Mucosa of descending colon (tissue), 3 donors: ENCODE data around the gene ENPP3. TPM values are rescaled to one million over a fixed set of nuclear protein-coding genes. Genes with fewer than 3 reads are reported as not detected.
A peak's percentile ranks its signal among the peaks of the same experiment; 100 is the strongest.

Experiments
- ATAC-seq: fragments of 200-7000 bp; cut with Tn5 transposase; one replicate; pipeline ENCODE4 v1.9.1; 2020; ENCODE audit warnings: mild to moderate bottlenecking, moderate library complexity
- DNase-seq, 3 donors: peaks; one replicate each; pipeline ENCODE4 v3.0.0-alpha.2; 2020
- H3K36me3 ChIP-seq: fragments of 200-600 bp; one replicate; pipeline ENCODE4 v1.8.0; 2021; ENCODE audit warnings: low read depth, mild to moderate bottlenecking
- H3K4me1 ChIP-seq: fragments of 200-600 bp; one replicate; pipeline ENCODE4 v1.8.0; 2021; ENCODE audit warnings: low read depth, mild to moderate bottlenecking
- H3K4me3 ChIP-seq: fragments of 200-600 bp; one replicate; pipeline ENCODE4 v1.8.0; 2021; ENCODE audit warnings: mild to moderate bottlenecking
- H3K9me3 ChIP-seq: fragments of 200-600 bp; one replicate; pipeline ENCODE4 v1.8.0; 2021; ENCODE audit warnings: mild to moderate bottlenecking
- intact Hi-C, 2 donors: fragments of 100-400 bp; cut with DNase I in 1 of 2; cut with micrococcal nuclease in 1 of 2; formaldehyde crosslinking; loops; one replicate each; pipeline versions ENCODE4 v1.11.0 to v1.11.1; 2022; cut with DNase I, micrococcal nuclease
- total RNA-seq, 3 donors: library from RNA; stranded (reverse); fragmentation: NEBNext Ultra II Directional in 2 of 3; extraction: Animal tissue kit (Norgen Biotek cat#: 25700) in 2 of 3; gene quantifications; one replicate each; pipeline versions ENCODE4 v1.2.1 to v1.2.4, GENCODE V29; 2021 to 2023
- TF ChIP-seq, protein P1 (sequence below): fragments of 200-600 bp; IDR thresholded peaks from one replicate; pipeline ENCODE4 v1.8.0; 2022; ENCODE audit warnings: antibody characterized with exemption, mild to moderate bottlenecking
- donor health status: DM: no; HTN: no; CAD: no; lungs with moderate emphysema.
- donor health status: DM: no; HTN: no; CAD: no.
- donor health status: DM: no; HTN: yes; CAD: no.

ENPP3 gene
- total RNA-seq, 3 donors from 2014 or later = 6.6 to 22.8 (median 19.5) TPM

DNA sequence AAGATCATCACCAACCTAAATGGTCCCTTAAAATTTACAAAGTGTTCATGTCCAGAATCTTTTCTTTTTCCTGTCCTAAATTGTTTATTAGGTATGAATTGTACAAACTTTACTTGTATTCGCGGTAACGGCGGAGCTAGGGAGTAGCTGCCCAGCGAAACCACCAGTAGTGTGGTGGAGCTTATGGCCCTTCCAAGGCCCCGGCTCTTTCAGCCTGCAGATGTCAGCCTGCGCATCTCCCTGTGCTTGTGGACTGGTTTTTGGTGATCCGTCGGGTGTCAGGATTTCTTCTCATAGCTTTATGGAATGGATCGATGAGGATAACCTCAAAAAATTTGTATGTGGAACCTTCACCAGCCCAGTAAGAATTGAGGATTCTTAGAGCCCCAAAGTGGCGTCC lies 143.5 kb downstream of the ENPP3 start:
- intact Hi-C loops = no loop called here
- TF ChIP-seq, protein P1, sequence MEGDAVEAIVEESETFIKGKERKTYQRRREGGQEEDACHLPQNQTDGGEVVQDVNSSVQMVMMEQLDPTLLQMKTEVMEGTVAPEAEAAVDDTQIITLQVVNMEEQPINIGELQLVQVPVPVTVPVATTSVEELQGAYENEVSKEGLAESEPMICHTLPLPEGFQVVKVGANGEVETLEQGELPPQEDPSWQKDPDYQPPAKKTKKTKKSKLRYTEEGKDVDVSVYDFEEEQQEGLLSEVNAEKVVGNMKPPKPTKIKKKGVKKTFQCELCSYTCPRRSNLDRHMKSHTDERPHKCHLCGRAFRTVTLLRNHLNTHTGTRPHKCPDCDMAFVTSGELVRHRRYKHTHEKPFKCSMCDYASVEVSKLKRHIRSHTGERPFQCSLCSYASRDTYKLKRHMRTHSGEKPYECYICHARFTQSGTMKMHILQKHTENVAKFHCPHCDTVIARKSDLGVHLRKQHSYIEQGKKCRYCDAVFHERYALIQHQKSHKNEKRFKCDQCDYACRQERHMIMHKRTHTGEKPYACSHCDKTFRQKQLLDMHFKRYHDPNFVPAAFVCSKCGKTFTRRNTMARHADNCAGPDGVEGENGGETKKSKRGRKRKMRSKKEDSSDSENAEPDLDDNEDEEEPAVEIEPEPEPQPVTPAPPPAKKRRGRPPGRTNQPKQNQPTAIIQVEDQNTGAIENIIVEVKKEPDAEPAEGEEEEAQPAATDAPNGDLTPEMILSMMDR = no peak
- peaks cover 10% of the 10 kb centered on the region for H3K4me1 ChIP-seq
- H3K9me3 ChIP-seq = no peaks in the 10 kb centered on the region
- H3K4me3 ChIP-seq = no peak overlapping the region
- H3K36me3 ChIP-seq = no peaks in the 10 kb centered on the region
- DNase-seq (no peak), ATAC-seq (no peak)

DNA sequence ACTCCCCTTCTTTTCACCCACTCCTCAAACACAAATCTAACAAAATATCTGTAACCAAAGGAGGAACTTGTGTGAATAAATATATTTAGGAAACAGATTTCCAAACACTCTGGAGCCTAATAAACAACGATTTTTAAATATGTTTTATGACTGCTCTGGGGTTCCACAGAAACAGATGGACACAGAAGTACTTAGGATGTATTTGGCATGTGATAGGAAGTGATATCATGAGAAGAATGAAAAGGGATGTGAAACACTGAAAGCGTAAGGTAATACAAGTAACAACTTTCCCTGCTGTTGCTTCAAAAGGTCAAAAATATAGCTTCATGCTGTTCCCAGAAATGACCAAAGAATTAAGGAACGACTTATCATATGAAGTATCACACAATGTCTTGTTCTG lies 144.6 kb downstream of the ENPP3 start:
- intact Hi-C loops = loop anchor here in 1 of 2 donors (1.0 kb wide), 1 partner anchor 129 kb away; no protein-coding TSS in a partner anchor
- Histone ChIP-seq H3K36me3 (no peaks in the 10 kb centered on the region), H3K9me3 (no peaks in the 10 kb centered on the region), H3K4me3 (no peak overlapping the region), H3K4me1 (peaks cover 10% of the 10 kb centered on the region)
- DNase-seq (no peak), ATAC-seq (no peak)
- TF ChIP-seq, protein P1 = no peak

DNA sequence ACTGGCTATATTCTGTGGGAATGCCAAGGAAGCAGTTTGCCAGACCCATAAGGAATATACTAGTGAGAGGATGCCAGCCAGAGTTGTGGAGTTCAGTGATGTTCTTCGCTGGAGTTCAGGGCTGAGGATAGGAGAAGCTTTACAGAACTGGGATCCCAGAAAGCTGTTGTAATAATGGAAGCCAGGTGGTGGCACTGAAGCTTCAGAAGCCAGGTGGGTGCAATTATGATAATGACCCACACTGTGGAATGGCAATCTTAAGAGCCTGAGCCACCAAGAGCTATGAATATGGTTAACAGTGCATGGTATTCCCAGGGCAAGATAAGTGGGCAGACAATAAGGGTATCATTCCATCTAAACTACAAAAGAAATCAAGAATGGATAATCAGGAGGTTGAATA lies 145.7 kb downstream of the ENPP3 start:
- DNase-seq = peak in 1 of 3 donors; percentile 59
- intact Hi-C loops = loop anchor here in 1 of 2 donors (1.0 kb wide), 1 partner anchor 128 kb away; no protein-coding TSS in a partner anchor
- TF ChIP-seq, protein P1 = no peak
- no peaks in the 10 kb centered on the region for H3K9me3 ChIP-seq
- H3K4me1 ChIP-seq = peaks cover 2% of the 10 kb centered on the region
- ATAC-seq = peak; percentile 84
- no peak overlapping the region for H3K4me3 ChIP-seq
- H3K36me3 ChIP-seq = no peaks in the 10 kb centered on the region

DNA sequence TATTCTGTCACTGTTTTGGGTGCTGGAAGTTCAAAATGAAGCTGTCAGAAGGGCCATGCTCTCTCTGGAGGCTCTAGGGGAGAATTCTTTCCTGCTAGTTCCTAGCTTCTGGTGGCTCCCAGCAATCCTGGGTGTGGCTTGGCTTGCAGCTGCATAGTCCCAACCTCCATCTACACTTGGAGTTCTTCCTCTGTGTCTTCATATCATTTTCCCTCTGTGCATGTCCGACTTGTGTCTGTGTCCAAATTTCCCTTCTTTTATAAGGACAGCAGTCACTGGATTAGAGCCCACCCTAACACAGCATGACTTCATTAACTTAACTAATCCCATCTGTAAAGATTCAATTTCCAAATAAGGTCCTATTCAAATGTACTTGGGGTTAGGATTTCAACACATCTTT lies 147.5 kb downstream of the ENPP3 start:
- Histone ChIP-seq H3K36me3 (no peaks in the 10 kb centered on the region), H3K4me1 (no peaks in the 10 kb centered on the region), H3K9me3 (no peaks in the 10 kb centered on the region), H3K4me3 (no peak overlapping the region)
- TF ChIP-seq, protein P1 = no peak
- ATAC-seq (no peak), DNase-seq (no peak)
- intact Hi-C loops = no loop called here

DNA sequence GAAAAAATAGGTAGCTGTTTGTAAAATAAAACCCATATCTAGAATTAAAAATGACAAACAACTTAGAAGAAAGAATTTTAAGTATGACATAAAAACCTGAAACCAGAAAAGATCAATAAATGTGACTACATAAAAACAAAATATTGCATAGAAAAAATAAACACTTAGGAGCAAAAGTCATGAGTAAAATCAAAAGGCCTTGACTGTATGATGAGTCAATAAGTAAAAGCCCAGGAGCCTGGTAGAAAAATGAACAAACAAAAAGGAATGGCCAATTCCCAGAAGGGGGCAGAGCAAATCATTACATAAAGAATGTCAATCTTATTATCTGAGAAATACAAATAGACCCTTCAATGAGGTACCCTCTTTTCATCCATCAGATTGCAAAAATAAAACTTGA lies 150.0 kb downstream of the ENPP3 start:
- intact Hi-C loops = no loop called here
- no peaks in the 10 kb centered on the region for H3K4me1 ChIP-seq
- H3K4me3 ChIP-seq = no peak overlapping the region
- TF ChIP-seq, protein P1 = no peak
- no peaks in the 10 kb centered on the region for H3K9me3 ChIP-seq
- H3K36me3 ChIP-seq = no peaks in the 10 kb centered on the region
- DNase-seq (no peak), ATAC-seq (no peak)
